Measurements from ENCODE around the gene MCM9. TPM values are rescaled to one million over a fixed set of nuclear protein-coding genes. Genes with fewer than 3 reads are reported as not detected.

The MCM9 gene
- total and polyA plus RNA-seq, 5 donors = 2.0 to 8.0 (median 7.2) TPM

DNA sequence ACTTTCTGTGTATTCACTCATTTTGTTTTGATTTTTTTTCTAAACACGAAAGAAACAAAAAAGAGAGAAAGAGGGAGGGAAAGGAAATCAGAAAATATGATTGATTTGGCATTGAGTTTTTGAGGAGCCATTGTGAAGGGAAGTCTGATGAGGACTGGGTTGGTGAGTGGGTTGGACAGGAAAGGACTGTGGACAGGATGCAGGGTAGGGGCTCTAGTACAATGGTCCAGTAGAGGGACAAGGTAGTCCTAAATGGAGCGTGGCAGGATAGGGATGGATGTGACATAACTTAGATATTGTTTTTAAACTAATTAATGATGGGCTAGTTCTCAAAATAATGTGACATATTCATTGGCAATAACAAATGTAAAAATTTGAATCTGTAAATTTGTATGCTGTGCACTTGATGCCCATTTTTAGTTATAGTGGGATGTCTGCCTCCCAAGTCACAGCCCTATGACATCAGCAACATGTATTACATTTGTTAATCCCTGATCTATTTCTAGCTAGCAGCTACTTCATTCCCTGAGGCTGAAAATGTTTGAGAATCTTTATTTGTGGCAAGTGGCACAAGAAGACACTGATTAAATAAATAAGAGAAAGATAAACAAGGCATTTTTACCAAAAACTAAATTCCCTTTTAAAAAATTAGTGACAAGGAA lies 105.0 kb downstream of the MCM9 start:
- Histone ChIP-seq H3K4me3 (ENCODE audit: low read length) (no peak overlapping the region), H3K4me1 (ENCODE audit: control insufficient read depth, insufficient read depth, low read length) (no peaks in the 10 kb centered on the region), H3K27me3 (ENCODE audit: control insufficient read depth, insufficient read depth) (no peaks in the 10 kb centered on the region), H3K27ac (ENCODE audit: low read length) (no peak overlapping the region), H3K9me3 (ENCODE audit: control insufficient read depth, low read length) (no peaks in the 10 kb centered on the region)
- ATAC-seq (no peak), DNase-seq (no peak)
- 81% methylated on average over 2 of the region's 2 CpGs for WGBS
- intact Hi-C loops (cut with DNase I) = no loop called here

DNA sequence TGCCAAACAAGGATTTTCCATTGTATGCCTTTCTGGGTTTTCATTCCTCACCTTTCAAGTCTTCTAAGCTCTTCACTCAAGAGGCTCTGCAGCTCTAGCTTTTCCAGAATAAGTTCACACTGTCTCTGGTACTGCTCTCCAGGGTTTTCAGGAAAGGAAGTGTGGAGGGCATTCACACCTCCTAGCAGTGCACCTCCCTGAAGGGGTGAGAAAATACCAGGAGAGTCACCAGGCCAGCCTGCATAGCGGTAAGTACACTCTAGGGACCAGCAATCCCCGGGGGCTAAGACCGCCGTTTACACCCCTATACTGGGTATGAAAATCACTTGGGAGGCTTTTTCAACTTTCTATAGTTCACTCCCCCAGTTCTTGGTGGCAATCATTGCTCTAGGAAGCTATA lies 108.9 kb downstream of the MCM9 start:
- H3K27ac ChIP-seq (ENCODE audit: low read length) = no peak overlapping the region
- WGBS = 93% methylated on average over 4 of the region's 4 CpGs

DNA sequence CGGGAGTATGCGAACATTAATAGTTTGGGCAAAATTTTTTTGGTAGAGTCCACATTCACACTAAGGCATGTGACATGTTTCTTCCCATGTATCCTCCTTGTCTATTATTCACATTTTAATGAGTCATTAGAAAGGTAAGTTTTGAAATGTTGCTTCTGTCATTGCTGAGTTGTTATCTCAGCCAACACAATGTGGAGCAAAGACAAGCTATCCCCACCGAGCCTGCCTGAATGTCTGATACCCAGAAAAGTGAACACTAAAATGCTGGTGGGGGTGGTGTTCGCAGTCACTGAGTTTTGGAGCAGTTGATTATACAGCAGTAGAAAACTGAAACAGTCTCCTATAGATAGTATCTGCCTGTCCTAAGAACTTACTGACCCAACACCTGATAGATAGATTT lies 109.3 kb downstream of the MCM9 start:
- WGBS = 90% methylated on average over 4 of the region's 4 CpGs
- DNase-seq (no peak), ATAC-seq (no peak)
- intact Hi-C loops (cut with DNase I) = no loop called here
- Histone ChIP-seq H3K9me3 (ENCODE audit: control insufficient read depth, low read length) (no peaks in the 10 kb centered on the region), H3K27ac (ENCODE audit: low read length) (no peak overlapping the region), H3K4me1 (ENCODE audit: control insufficient read depth, insufficient read depth, low read length) (no peaks in the 10 kb centered on the region), H3K4me3 (ENCODE audit: low read length) (no peak overlapping the region), H3K27me3 (ENCODE audit: control insufficient read depth, insufficient read depth) (no peaks in the 10 kb centered on the region)

More for the DNA sequence above, 108.9 kb downstream of the MCM9 start:
- no peak overlapping the region for H3K4me3 ChIP-seq (ENCODE audit: low read length)
- no peaks in the 10 kb centered on the region for H3K9me3 ChIP-seq (ENCODE audit: control insufficient read depth, low read length)
- intact Hi-C loops (cut with DNase I) = no loop called here
- ATAC-seq (no peak), DNase-seq (no peak)
- no peaks in the 10 kb centered on the region for H3K4me1 ChIP-seq (ENCODE audit: control insufficient read depth, insufficient read depth, low read length)
- no peaks in the 10 kb centered on the region for H3K27me3 ChIP-seq (ENCODE audit: control insufficient read depth, insufficient read depth)

DNA sequence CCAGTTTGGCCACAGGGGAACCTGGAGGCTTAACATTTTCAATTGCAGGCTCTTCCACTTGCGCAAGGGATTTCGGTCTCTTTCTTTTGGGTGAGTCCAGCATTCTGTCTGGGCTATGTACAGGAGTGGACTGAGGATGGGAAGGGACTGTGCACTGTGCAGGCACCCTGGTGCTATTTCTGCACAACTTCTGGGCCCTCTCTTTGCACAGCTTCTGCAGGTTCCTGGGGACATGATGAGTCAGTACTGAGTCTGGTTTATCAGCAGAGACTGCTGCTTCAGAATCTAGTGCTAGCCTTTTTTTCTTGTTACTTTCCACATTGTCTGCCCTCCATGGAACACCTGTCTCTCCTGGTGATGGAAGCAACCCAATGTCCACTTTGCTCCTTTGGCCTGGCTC lies 119.5 kb downstream of the MCM9 start:
- H3K4me3 ChIP-seq (ENCODE audit: low read length) = no peak overlapping the region
- ATAC-seq = no peak
- no peaks in the 10 kb centered on the region for H3K9me3 ChIP-seq (ENCODE audit: control insufficient read depth, low read length)
- H3K27ac ChIP-seq (ENCODE audit: low read length) = no peak overlapping the region
- no peaks in the 10 kb centered on the region for H3K4me1 ChIP-seq (ENCODE audit: control insufficient read depth, insufficient read depth, low read length)
- WGBS = 92% methylated on average over 2 of the region's 2 CpGs
- intact Hi-C loops (cut with DNase I) = no loop called here
- DNase-seq = no peak
- no peaks in the 10 kb centered on the region for H3K27me3 ChIP-seq (ENCODE audit: control insufficient read depth, insufficient read depth)

DNA sequence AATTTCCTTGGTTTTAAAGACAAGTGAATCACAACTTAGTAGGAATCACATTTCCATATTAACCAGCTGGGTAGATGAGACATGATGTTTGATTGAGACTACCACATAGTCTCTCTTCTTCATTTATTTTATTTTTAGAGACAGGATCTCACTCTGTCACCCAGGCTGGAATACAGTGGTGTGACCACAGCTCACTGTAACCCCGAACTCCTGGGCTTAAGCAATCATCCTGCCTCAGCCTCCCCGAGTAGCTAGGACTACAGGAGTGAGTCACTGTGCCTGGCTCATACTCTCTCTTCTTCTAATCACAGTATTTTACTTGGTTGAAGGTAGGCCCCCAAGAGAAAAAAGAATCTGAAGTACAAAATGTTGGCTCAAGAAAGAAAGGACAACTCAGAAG lies 121.2 kb downstream of the MCM9 start:
- Histone ChIP-seq H3K9me3 (ENCODE audit: control insufficient read depth, low read length) (no peaks in the 10 kb centered on the region), H3K4me1 (ENCODE audit: control insufficient read depth, insufficient read depth, low read length) (no peaks in the 10 kb centered on the region), H3K27ac (ENCODE audit: low read length) (no peak overlapping the region), H3K27me3 (ENCODE audit: control insufficient read depth, insufficient read depth) (no peaks in the 10 kb centered on the region), H3K4me3 (ENCODE audit: low read length) (no peak overlapping the region)
- no peak for DNase-seq
- ATAC-seq = no peak
- WGBS = 87% methylated on average over 2 of the region's 2 CpGs
- intact Hi-C loops (cut with DNase I) = no loop called here

DNA sequence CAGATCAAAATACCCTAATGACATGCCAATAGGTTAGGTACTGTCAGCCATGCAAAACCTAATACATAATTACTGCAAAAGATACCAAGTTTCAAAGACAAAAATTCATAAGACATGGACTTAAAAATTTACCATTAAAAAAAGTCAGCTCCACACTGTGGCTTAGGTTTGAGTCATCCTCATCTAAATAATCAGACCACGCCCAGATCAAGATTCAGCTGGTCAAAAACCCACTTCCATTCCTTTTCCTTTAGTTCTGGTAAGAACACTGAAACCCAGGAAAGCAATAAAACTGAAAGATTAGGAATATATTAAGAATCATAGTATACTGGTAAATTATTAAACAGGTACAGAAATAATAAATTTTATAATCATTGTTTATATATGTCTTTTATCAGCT lies 122.0 kb downstream of the MCM9 start:
- H3K27me3 ChIP-seq (ENCODE audit: control insufficient read depth, insufficient read depth) = no peaks in the 10 kb centered on the region
- DNase-seq = no peak
- H3K4me1 ChIP-seq (ENCODE audit: control insufficient read depth, insufficient read depth, low read length) = no peaks in the 10 kb centered on the region
- no peaks in the 10 kb centered on the region for H3K9me3 ChIP-seq (ENCODE audit: control insufficient read depth, low read length)
- no peak overlapping the region for H3K27ac ChIP-seq (ENCODE audit: low read length)
- H3K4me3 ChIP-seq (ENCODE audit: low read length) = no peak overlapping the region
- ATAC-seq = no peak
- 95% methylated on average over 1 of the region's 1 CpG for WGBS
- intact Hi-C loops (cut with DNase I) = no loop called here

DNA sequence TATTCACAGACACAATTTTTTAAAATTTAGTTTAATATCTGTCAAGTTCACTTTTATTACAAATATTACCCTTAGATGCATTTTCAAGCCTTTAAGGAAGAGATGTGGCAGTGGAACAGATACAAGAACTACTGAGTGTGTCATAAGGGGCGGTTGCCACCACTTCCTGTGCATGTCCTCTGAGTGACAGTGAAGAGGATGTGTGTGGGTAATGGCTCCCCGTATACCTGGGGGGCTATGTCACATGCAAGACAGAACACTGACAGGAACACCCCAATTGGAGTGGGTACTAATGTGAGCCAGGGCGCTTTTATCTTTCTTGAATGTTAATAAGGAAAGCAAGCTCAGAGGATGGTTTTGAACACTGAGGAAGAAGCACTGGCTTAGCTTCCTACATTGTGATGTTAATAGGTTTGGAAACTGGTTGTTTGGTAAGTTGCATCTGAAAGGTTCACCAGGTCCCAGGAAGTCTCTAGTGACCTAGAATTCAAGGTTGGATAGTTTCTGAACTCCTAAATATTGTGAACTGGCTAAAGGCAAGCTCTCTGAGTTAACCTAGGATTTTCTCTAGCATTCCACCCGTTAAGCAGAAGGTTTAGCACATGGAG lies 124.4 kb downstream of the MCM9 start:
- no peak for ATAC-seq
- H3K27ac ChIP-seq (ENCODE audit: low read length) = no peak overlapping the region
- no peak overlapping the region for H3K4me3 ChIP-seq (ENCODE audit: low read length)
- intact Hi-C loops (cut with DNase I) = no loop called here
- no peaks in the 10 kb centered on the region for H3K4me1 ChIP-seq (ENCODE audit: control insufficient read depth, insufficient read depth, low read length)
- 82% methylated on average over 4 of the region's 4 CpGs for WGBS
- no peaks in the 10 kb centered on the region for H3K27me3 ChIP-seq (ENCODE audit: control insufficient read depth, insufficient read depth)
- H3K9me3 ChIP-seq (ENCODE audit: control insufficient read depth, low read length) = no peaks in the 10 kb centered on the region
- no peak for DNase-seq

DNA sequence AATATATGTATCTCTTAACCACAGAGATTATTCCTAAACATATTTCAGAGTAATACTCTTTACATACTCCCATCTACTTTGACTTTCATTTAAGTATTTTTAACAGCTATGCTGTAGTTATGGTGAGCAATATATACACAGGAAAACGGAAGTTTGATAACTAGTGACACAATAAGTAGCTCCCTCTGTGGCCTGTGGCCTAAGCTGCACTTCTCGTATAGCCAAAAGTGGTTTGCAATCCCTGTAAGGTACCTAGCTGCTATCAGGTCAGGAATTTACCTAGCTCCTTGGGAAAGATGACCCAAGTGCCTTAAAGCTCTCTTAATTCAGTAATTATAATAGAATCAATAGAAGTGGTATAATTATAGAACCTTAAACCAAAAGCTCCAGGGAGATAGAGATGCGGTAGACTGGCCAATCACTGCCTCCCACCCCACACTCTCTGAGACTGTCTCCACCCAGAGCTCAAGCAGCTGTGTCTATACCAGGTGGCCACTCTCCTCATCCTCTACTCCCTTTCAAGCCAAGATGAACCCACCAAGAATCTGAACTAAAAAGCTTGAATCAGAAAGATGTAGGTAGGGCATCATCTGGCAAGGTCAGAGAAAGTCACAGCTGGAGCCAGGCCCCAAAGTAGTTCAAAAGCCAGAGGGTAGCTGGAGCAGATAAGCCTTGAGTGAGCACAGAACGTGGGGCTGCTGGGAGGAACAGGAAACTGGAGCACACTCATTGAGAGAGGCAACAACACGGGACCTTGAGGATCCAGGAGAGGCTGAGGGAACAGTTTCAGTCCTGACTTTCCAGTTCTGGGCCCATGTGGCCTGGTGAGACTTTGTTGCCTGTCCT lies 125.9 kb downstream of the MCM9 start:
- 67% methylated on average over 5 of the region's 5 CpGs for WGBS
- no peaks in the 10 kb centered on the region for H3K27me3 ChIP-seq (ENCODE audit: control insufficient read depth, insufficient read depth)
- H3K9me3 ChIP-seq (ENCODE audit: control insufficient read depth, low read length) = no peaks in the 10 kb centered on the region
- no peak overlapping the region for H3K27ac ChIP-seq (ENCODE audit: low read length)
- intact Hi-C loops (cut with DNase I) = no loop called here
- DNase-seq (no peak), ATAC-seq (no peak)
- H3K4me3 ChIP-seq (ENCODE audit: low read length) = no peak overlapping the region
- H3K4me1 ChIP-seq (ENCODE audit: control insufficient read depth, insufficient read depth, low read length) = no peaks in the 10 kb centered on the region

DNA sequence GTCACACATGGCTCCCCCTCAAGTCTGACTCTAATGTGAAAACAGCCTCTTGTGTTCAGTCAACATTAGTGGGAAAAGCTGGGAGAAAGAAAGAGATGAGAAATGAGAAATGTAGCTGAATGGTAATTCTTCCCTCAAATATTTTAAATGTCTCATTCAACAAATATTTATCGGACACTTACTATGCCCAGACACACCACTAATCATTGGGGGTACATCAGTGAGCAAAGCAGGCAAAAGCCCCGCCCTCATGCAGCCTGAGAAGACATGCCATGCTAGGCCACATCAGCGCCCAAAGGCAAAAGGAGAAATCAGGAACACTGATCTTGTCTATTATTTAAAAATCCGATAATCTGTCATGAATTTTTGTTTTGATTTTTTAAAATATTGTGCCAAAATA lies 130.9 kb downstream of the MCM9 start:
- intact Hi-C loops (cut with DNase I) = no loop called here
- no peak for DNase-seq

DNA sequence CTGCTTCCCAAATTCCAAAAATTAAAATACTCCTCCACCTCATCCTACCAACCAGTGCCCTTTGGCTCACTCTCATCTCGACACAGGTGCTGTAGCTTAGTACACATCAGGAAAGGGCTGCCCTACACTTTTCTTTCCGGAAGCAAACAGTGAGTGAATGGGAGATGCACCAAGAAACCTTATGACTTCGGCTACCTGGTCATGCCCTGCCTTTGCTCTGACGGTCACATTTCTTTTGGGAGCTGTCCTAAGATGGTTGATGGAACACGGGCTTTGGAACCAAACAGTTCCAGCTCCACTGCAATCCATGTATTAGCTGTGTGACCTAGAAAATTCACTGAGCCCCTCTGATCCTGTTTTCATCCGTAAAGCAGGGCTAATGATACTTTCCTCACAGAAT lies 133.7 kb downstream of the MCM9 start:
- no peaks in the 10 kb centered on the region for H3K4me1 ChIP-seq (ENCODE audit: control insufficient read depth, insufficient read depth, low read length)
- H3K27ac ChIP-seq (ENCODE audit: low read length) = no peak overlapping the region
- H3K27me3 ChIP-seq (ENCODE audit: control insufficient read depth, insufficient read depth) = no peaks in the 10 kb centered on the region
- 95% methylated on average over 6 of the region's 6 CpGs for WGBS
- DNase-seq (no peak), ATAC-seq (no peak)
- intact Hi-C loops (cut with DNase I) = no loop called here
- H3K9me3 ChIP-seq (ENCODE audit: control insufficient read depth, low read length) = no peaks in the 10 kb centered on the region
- no peak overlapping the region for H3K4me3 ChIP-seq (ENCODE audit: low read length)

More for the DNA sequence above, 130.9 kb downstream of the MCM9 start:
- H3K27me3 ChIP-seq (ENCODE audit: control insufficient read depth, insufficient read depth) = no peaks in the 10 kb centered on the region
- no peak overlapping the region for H3K27ac ChIP-seq (ENCODE audit: low read length)
- H3K4me1 ChIP-seq (ENCODE audit: control insufficient read depth, insufficient read depth, low read length) = no peaks in the 10 kb centered on the region
- 88% methylated on average over 4 of the region's 4 CpGs for WGBS
- no peak for ATAC-seq
- H3K4me3 ChIP-seq (ENCODE audit: low read length) = no peak overlapping the region
- H3K9me3 ChIP-seq (ENCODE audit: control insufficient read depth, low read length) = no peaks in the 10 kb centered on the region

DNA sequence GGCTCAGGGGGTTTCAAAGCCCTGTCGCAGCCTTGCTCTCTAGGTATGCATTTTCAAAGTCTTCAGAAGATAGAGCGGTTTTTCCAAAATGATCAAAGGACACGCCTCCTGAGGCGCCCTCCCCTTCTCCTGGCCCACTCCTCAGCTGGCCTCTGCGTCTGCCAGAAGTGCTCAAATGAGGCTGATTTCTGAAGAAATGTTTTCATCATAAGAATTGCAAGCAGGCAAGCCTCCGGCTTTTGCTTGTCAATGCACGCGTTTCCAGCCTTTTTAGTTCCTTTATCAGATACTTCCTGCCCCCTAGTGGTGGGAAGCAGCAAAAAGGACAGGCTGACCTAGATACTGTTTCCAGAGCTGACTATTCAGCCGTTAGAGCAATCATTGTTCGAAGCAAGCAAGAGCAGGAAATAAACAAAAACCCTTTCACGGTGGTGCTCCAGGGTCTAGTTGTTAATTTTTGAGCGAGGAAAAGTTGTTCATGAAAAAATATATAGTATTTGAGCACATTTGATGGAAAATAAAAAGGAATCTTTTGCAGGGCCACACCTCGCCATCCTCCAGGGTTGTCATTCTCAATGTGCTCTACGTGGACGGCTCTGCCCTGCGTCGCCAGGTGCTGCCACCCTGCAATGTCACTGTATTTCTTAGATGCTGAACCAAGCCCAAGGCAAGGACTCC lies 134.4 kb downstream of the MCM9 start:
- H3K9me3 ChIP-seq (ENCODE audit: control insufficient read depth, low read length) = no peaks in the 10 kb centered on the region
- no peak overlapping the region for H3K4me3 ChIP-seq (ENCODE audit: low read length)
- intact Hi-C loops (cut with DNase I) = no loop called here
- ATAC-seq (peak; percentile 86), DNase-seq (peak; percentile 67 to 87 (median 69))
- WGBS = 24% methylated on average over 17 of the region's 17 CpGs
- no peaks in the 10 kb centered on the region for H3K4me1 ChIP-seq (ENCODE audit: control insufficient read depth, insufficient read depth, low read length)
- no peak overlapping the region for H3K27ac ChIP-seq (ENCODE audit: low read length)
- no peaks in the 10 kb centered on the region for H3K27me3 ChIP-seq (ENCODE audit: control insufficient read depth, insufficient read depth)

Measured in right cardiac atrium (tissue), 5 donors.